Astrocyte (in vitro differentiated cells and primary cell): ENCODE data around the gene RPS2. TPM values are rescaled to one million over a fixed set of nuclear protein-coding genes. Genes with fewer than 3 reads are reported as not detected.
A peak's percentile ranks its signal among the peaks of the same experiment; 100 is the strongest.
"Not testable (repeated sequence)": the region's sequence is repeated elsewhere in the genome, so short reads cannot be mapped to it uniquely, and the experiment has no call there.

Experiments used
- DNase-seq: peaks from one replicate; pipeline ENCODE4 v3.0.0-alpha.2; 2010; ENCODE audit warnings: low read depth
- FAIRE-seq: peaks from 2 replicates; lab custom pipeline; 2011; peaks lifted over from hg19 to GRCh38; lab: Jason Lieb, UNC
- H2AFZ ChIP-seq: 2 replicates; pipeline ENCODE4 v1.6.0; 2012; ENCODE audit warnings: low read depth, low read length, inconsistent platforms
- H3K27ac ChIP-seq: 2 replicates; pipeline ENCODE4 v1.5.1; 2011; ENCODE audit warnings: low read depth, low read length, inconsistent platforms
- H3K27me3 ChIP-seq: 2 replicates; pipeline ENCODE4 v1.6.0; 2011; ENCODE audit warnings: low read length, inconsistent platforms; ENCODE audit not compliant: insufficient read depth
- H3K36me3 ChIP-seq: 2 replicates; pipeline ENCODE4 v1.5.1; 2011; ENCODE audit warnings: low read length, inconsistent platforms; ENCODE audit not compliant: insufficient read depth
- H3K4me1 ChIP-seq: 2 replicates; pipeline ENCODE4 v1.5.1; 2011; ENCODE audit warnings: low read length, inconsistent platforms; ENCODE audit not compliant: insufficient read depth
- H3K4me2 ChIP-seq: 2 replicates; pipeline ENCODE4 v1.6.0; 2012; ENCODE audit warnings: low read length, inconsistent platforms
- H3K4me3 ChIP-seq: 2 replicates; pipeline ENCODE4 v1.5.1; 2011; ENCODE audit warnings: low read depth, mild to moderate bottlenecking, low read length, inconsistent platforms; ENCODE audit not compliant: insufficient read depth
- H3K79me2 ChIP-seq: 2 replicates; pipeline ENCODE4 v1.6.0; 2012; ENCODE audit warnings: mild to moderate bottlenecking, low read length, inconsistent platforms; ENCODE audit not compliant: insufficient read depth
- H3K9ac ChIP-seq: 2 replicates; pipeline ENCODE4 v1.6.0; 2012; ENCODE audit warnings: mild to moderate bottlenecking, low read length, inconsistent platforms
- H3K9me3 ChIP-seq: 2 replicates; pipeline ENCODE4 v1.5.1; 2012; ENCODE audit warnings: low read depth, mild to moderate bottlenecking, low read length, inconsistent platforms; ENCODE audit not compliant: insufficient read depth
- H4K20me1 ChIP-seq: 2 replicates; pipeline ENCODE4 v1.6.0; 2012; ENCODE audit warnings: low read length, inconsistent platforms; ENCODE audit not compliant: insufficient read depth
- H3K27ac Mint-ChIP-seq: one replicate; pipeline ENCODE4 v1.8.0; 2021; ENCODE audit warnings: mild to moderate bottlenecking, mixed read lengths; ENCODE audit not compliant: unreplicated experiment
- H3K27me3 Mint-ChIP-seq: one replicate; pipeline ENCODE4 v1.8.0; 2021; ENCODE audit warnings: low read depth, mixed read lengths; ENCODE audit not compliant: unreplicated experiment
- H3K36me3 Mint-ChIP-seq: one replicate; pipeline ENCODE4 v1.8.0; 2021; ENCODE audit warnings: low read depth, mixed read lengths; ENCODE audit not compliant: unreplicated experiment
- H3K4me1 Mint-ChIP-seq: one replicate; pipeline ENCODE4 v1.8.0; 2021; ENCODE audit warnings: low read depth, mixed read lengths; ENCODE audit not compliant: unreplicated experiment
- H3K4me3 Mint-ChIP-seq: one replicate; pipeline ENCODE4 v1.8.0; 2021; ENCODE audit warnings: mild to moderate bottlenecking, moderate library complexity, mixed read lengths; ENCODE audit not compliant: unreplicated experiment
- H3K9me3 Mint-ChIP-seq: one replicate; pipeline ENCODE4 v1.8.0; 2021; ENCODE audit warnings: mild to moderate bottlenecking, mixed read lengths; ENCODE audit not compliant: unreplicated experiment
- EZH2 ChIP-seq: IDR thresholded peaks from 2 replicates; pipeline ENCODE4 v1.6.1; 2012; ENCODE audit warnings: mild to moderate bottlenecking, low read length, inconsistent platforms; ENCODE audit not compliant: insufficient read depth
- total RNA-seq: library from RNA; stranded (reverse); gene quantifications from 2 replicates; pipeline ENCODE4 v1.2.1, GENCODE V29; 2021
- TF ChIP-seq, protein P1 (sequence below): IDR thresholded peaks from 2 replicates; pipeline ENCODE4 v1.5.1; 2011; ENCODE audit warnings: low read depth, mild to moderate bottlenecking, inconsistent platforms, low read length, moderate library complexity; ENCODE audit not compliant: insufficient read depth

Gene RPS2
- total RNA-seq, 1 donor from 2014 or later: 2,534 TPM

DNA sequence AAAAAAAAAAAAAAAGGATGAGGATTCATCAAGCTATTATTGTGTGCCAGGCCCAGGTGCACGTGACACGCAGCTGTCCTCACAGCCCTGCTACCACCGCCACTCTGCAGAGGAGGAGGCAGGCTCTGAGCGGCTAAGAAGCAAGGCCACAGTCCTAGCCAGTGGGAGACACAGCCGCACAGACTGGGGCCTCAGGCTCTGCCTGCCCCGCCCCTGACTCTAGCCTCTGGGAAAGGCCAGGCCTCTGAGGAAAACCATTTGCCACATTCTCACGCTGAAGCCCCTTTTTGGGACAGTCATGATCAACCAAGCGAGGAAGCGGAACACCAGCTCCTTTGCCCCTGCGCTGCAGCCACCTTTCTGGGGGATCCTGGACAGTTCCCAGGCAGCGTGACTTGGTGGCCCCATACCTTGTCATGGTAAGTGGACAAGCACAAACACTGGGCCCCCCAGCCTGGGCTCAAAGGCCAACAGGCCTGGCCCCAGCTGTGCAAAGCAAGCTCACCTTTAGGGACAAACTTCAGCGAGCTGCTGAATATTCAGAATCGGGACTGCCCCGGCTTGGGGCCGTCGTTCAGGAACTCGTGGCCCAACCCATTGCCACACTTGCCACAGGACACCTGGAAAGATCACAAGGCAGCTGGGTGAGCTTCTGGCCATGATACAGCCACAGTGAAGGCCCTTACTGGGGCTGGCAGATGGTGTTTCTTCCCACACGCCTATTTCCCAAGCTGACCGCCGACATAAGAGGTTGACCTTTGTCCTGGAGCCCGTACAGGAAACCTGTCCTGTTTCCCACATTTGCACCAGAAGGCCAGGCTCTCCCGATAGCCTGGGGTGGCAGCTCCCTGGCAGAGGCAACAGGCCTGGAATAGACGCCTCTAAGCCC, 24.1 kb downstream of the RPS2 start:
- peak overlapping the region; percentile 35 for H3K4me3 ChIP-seq
- peak overlapping the region; percentile 81 for H3K27ac ChIP-seq
- peak overlapping the region; percentile 78 for H3K9ac ChIP-seq
- H3K4me1 Mint-ChIP-seq: peaks cover 10% of the 10 kb centered on the region
- no peaks in the 10 kb centered on the region for H3K9me3 Mint-ChIP-seq
- FAIRE-seq: no peak
- H3K27ac Mint-ChIP-seq: no peak overlapping the region
- no peaks in the 10 kb centered on the region for H3K27me3 Mint-ChIP-seq
- H3K4me3 Mint-ChIP-seq: no peak overlapping the region
- H3K4me2 ChIP-seq: peak overlapping the region; percentile 97
- peaks cover 10% of the 10 kb centered on the region for H4K20me1 ChIP-seq
- peaks cover 10% of the 10 kb centered on the region for H3K36me3 ChIP-seq
- no peak for DNase-seq
- no peak for TF ChIP-seq EZH2
- TF ChIP-seq, protein P1, sequence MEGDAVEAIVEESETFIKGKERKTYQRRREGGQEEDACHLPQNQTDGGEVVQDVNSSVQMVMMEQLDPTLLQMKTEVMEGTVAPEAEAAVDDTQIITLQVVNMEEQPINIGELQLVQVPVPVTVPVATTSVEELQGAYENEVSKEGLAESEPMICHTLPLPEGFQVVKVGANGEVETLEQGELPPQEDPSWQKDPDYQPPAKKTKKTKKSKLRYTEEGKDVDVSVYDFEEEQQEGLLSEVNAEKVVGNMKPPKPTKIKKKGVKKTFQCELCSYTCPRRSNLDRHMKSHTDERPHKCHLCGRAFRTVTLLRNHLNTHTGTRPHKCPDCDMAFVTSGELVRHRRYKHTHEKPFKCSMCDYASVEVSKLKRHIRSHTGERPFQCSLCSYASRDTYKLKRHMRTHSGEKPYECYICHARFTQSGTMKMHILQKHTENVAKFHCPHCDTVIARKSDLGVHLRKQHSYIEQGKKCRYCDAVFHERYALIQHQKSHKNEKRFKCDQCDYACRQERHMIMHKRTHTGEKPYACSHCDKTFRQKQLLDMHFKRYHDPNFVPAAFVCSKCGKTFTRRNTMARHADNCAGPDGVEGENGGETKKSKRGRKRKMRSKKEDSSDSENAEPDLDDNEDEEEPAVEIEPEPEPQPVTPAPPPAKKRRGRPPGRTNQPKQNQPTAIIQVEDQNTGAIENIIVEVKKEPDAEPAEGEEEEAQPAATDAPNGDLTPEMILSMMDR: no peak
- H3K4me1 ChIP-seq: peaks cover 21% of the 10 kb centered on the region
- H3K79me2 ChIP-seq: peaks cover 16% of the 10 kb centered on the region
- no peaks in the 10 kb centered on the region for H3K9me3 ChIP-seq
- H3K27me3 ChIP-seq: no peaks in the 10 kb centered on the region
- peaks cover 5% of the 10 kb centered on the region for H3K36me3 Mint-ChIP-seq
- no peak overlapping the region for H2AFZ ChIP-seq

DNA sequence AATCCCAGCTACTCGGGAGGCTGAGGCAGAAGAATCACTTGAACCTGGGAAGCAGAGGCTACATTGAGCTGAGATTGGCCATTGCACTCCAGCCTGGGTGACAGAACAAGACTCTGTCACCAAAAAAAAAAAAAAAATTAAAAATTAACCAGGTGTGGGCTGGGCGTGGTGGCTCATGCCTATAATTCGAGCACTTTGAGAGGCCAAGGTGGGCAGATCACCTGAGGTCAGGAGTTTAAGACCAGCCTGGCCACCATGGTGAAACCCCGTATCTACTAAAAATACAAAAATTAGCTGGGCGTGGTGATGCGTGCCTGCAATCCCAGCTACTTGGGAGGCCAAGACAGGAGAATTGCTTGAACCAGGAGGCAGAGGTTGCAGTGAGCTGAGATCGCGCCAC, 24.8 kb downstream of the RPS2 start:
- H3K79me2 ChIP-seq: peaks cover 16% of the 10 kb centered on the region
- not testable (repeated sequence) for H2AFZ ChIP-seq, H3K27ac ChIP-seq, H3K27me3 Mint-ChIP-seq, FAIRE-seq, H3K9me3 Mint-ChIP-seq, H3K9ac ChIP-seq, H3K27ac Mint-ChIP-seq, H3K4me2 ChIP-seq, H3K36me3 Mint-ChIP-seq, H3K4me3 Mint-ChIP-seq, H3K27me3 ChIP-seq, DNase-seq, H4K20me1 ChIP-seq, H3K4me3 ChIP-seq, H3K9me3 ChIP-seq
- H3K4me1 Mint-ChIP-seq: peaks cover 10% of the 10 kb centered on the region
- peaks cover 21% of the 10 kb centered on the region for H3K4me1 ChIP-seq
- H3K36me3 ChIP-seq: peaks cover 10% of the 10 kb centered on the region

DNA sequence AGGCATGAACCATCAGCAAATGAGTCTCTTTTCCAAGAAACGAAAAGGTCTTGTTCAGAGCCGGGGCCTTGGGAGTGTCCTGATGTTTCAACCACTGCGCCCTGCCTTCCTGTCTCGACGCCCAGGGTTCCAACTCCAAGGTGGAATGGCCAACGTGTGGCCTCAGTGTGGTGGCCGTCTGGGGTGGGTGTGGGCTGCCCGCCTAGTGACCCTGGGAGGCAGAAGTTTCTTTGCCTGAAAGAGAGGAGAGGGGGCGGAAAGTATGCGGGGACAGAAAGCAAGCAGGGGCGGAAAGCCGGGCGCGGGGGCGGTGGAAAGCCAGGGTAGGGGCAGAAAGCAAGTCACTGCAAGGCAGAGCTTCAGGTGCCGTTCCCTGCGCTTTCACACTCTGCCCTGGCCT, 25.7 kb downstream of the RPS2 start:
- Histone ChIP-seq H3K4me2 (no peak overlapping the region), H3K9ac (no peak overlapping the region), H3K9me3 (no peaks in the 10 kb centered on the region), H3K27me3 (no peaks in the 10 kb centered on the region), H3K4me3 (no peak overlapping the region), H3K79me2 (peaks cover 16% of the 10 kb centered on the region), H2AFZ (no peak overlapping the region), H3K4me1 (peaks cover 21% of the 10 kb centered on the region), H4K20me1 (peaks cover 10% of the 10 kb centered on the region), H3K36me3 (peaks cover 10% of the 10 kb centered on the region), H3K27ac (no peak overlapping the region)
- Mint-ChIP-seq H3K36me3 (peaks cover 5% of the 10 kb centered on the region), H3K9me3 (no peaks in the 10 kb centered on the region), H3K4me1 (peaks cover 10% of the 10 kb centered on the region), H3K27me3 (no peaks in the 10 kb centered on the region), H3K4me3 (no peak overlapping the region), H3K27ac (no peak overlapping the region)
- TF ChIP-seq, protein P1: no peak
- TF ChIP-seq EZH2: no peak
- no peak for DNase-seq
- FAIRE-seq: no peak
